Right atrium auricular region (tissue), 2 donors: ENCODE results near the gene TAF4. TPM values are rescaled to one million over a fixed set of nuclear protein-coding genes. Genes with fewer than 3 reads are reported as not detected.
"Not testable (repeated sequence)": the region's sequence is repeated elsewhere in the genome, so short reads cannot be mapped to it uniquely, and the experiment has no call there.

Experiments used
- DNase-seq: peaks from one replicate; pipeline ENCODE4 v3.0.0-alpha.2; 2019; ENCODE audit warnings: low spot score
- H3K27ac ChIP-seq, 2 donors: fragments of 200-600 bp; sonication (generic); 1 replicate in 1 of 2; 2 replicates in 1 of 2; pipeline ENCODE4 v1.5.1; 2016 to 2019
- H3K27me3 ChIP-seq, 2 donors: fragments of 200-600 bp; sonication (generic); one replicate each; pipeline versions ENCODE4 v1.5.1 to v1.6.0; 2017 to 2019
- H3K36me3 ChIP-seq: fragments of 200-600 bp; sonication (generic); one replicate; pipeline ENCODE4 v1.5.1; 2016
- H3K4me1 ChIP-seq, 2 donors: fragments of 200-600 bp; sonication (generic); one replicate each; pipeline versions ENCODE4 v1.5.1 to v1.6.0; 2017 to 2019
- H3K4me3 ChIP-seq, 2 donors: fragments of 200-600 bp; sonication (generic); 1 replicate in 1 of 2; 2 replicates in 1 of 2; pipeline ENCODE4 v1.5.1; 2017 to 2019; ENCODE audit warnings: mild to moderate bottlenecking in 1 of 2, moderate library complexity in 1 of 2
- H3K9me3 ChIP-seq, 2 donors: fragments of 200-600 bp; sonication (generic); one replicate each; pipeline ENCODE4 v1.5.1; 2019
- total RNA-seq, 2 donors: library from RNA; depleted of rRNA; stranded (reverse); fragments of >200 nt; gene quantifications; one replicate each; pipeline ENCODE4 v1.1.0, GENCODE V29; 2016
- TF ChIP-seq, protein P1 (sequence below), 2 donors: fragments of 200-600 bp; sonication (generic); IDR thresholded peaks; one replicate each; pipeline ENCODE4 v1.5.1; 2019; ENCODE audit warnings: antibody characterized with exemption in 2 of 2

TAF4 gene
- total RNA-seq, 2 donors from 2014 or later: 8.3 to 18.0 TPM

DNA sequence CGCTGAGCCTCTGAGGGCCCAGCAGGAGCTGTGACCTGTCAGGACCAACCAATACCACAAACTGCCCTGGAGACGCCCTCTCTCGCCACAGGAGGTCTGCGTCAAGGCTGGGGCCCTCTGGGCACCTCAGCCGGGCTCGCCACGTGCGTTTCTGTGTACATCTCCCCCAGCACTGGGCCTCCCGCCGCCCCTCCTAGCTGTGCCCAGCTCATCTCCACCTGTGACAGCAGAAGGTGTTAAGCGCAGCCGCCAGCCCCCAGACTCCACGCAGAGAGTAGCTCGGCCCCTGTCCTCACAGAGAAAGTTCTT is 91.4 kb downstream of the TAF4 start:
- no peaks in the 10 kb centered on the region for H3K4me1 ChIP-seq
- H3K27ac ChIP-seq: no peak overlapping the region
- no peak overlapping the region for H3K4me3 ChIP-seq
- TF ChIP-seq, protein P1, sequence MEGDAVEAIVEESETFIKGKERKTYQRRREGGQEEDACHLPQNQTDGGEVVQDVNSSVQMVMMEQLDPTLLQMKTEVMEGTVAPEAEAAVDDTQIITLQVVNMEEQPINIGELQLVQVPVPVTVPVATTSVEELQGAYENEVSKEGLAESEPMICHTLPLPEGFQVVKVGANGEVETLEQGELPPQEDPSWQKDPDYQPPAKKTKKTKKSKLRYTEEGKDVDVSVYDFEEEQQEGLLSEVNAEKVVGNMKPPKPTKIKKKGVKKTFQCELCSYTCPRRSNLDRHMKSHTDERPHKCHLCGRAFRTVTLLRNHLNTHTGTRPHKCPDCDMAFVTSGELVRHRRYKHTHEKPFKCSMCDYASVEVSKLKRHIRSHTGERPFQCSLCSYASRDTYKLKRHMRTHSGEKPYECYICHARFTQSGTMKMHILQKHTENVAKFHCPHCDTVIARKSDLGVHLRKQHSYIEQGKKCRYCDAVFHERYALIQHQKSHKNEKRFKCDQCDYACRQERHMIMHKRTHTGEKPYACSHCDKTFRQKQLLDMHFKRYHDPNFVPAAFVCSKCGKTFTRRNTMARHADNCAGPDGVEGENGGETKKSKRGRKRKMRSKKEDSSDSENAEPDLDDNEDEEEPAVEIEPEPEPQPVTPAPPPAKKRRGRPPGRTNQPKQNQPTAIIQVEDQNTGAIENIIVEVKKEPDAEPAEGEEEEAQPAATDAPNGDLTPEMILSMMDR (IDR thresholded peaks at IDR 0.05): no peak
- no peaks in the 10 kb centered on the region for H3K27me3 ChIP-seq
- no peaks in the 10 kb centered on the region for H3K9me3 ChIP-seq
- H3K36me3 ChIP-seq: peaks cover 18% of the 10 kb centered on the region
- DNase-seq: no peak

DNA sequence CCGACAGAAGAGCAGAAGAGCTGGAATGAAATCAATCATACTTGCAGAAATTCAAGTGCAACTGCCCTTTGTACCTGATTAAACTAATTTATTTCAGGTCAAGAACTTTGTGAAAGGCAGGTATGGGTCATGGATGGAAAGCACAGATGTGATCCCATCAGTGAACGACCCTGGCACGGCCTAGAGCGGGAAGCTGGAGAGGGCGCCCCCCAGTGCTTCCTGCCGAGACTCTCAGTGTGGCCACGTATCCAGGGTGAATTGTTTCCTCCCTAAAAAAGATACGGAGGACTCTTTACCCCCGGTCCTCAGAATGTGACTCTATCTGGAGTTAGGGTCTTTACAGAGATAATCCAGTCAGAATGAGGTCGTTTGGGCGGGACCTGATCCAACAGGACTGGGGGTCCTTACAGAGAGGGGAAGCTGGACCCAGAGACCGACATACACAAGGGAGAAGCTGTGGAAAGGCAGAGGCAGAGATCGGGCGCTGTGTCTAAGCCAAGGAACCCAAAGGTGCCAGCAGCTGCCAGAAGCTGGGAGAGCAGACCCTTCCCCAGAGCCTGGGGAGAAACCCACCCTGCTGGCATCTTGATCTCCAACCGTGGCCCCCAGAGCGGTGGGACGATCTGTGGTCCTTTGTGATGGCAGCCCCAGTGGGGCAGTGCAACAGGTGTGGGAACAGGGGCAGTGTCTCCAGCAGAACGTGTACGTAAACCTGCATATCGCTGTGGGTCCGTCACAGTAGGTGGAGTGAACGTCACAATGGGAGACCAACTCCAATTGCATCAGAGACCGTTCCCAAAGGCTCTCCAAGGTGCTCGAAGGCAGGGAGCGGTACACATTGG is 91.9 kb downstream of the TAF4 start:
- H3K4me1 ChIP-seq: no peaks in the 10 kb centered on the region
- TF ChIP-seq, protein P1 (IDR thresholded peaks at IDR 0.05): no peak
- H3K27ac ChIP-seq: no peak overlapping the region
- peaks cover 18% of the 10 kb centered on the region for H3K36me3 ChIP-seq
- no peaks in the 10 kb centered on the region for H3K27me3 ChIP-seq
- DNase-seq: no peak
- H3K9me3 ChIP-seq: no peaks in the 10 kb centered on the region
- no peak overlapping the region for H3K4me3 ChIP-seq

DNA sequence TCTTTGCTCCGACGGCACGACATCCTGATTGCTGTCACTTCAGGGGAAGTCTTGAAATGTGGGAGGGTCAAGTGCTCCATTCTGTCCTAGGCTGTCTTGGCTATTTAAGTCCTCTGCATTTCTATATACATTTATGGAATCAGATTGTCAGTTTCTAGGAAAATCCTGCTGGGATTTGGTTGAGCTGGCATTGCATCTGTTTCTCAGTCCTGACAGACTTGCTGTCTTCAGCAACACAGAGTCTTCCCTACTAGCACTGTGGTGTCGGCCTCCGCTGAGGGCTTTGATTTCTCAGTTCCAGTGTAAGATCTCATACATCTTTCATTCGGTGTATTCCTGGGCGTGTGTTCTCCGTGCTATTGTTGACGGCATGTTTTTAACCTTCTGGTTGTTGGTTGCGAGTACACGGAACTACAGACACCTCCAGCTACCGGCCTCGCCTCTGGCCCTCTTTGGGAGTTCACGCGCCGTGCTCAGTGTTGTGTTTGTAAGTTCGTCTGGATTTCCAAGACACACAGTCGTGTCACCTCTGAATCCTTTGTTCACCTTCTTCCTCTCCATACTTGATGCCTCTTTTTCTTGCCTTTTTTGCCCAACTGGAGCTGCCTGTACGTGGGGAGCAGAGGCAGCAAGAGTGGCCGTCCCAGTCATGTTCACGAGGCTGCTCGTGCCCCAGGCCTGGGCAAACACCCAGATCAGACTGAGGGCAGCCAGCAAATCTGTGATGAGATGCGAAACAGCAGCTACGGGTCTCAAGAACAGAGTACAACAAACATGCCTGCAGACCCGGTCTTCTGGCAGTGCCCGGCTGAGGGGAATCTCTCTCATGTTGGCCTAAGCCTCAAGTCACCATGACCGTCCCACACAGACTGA is 92.8 kb downstream of the TAF4 start:
- H3K27ac ChIP-seq: no peak overlapping the region

DNA sequence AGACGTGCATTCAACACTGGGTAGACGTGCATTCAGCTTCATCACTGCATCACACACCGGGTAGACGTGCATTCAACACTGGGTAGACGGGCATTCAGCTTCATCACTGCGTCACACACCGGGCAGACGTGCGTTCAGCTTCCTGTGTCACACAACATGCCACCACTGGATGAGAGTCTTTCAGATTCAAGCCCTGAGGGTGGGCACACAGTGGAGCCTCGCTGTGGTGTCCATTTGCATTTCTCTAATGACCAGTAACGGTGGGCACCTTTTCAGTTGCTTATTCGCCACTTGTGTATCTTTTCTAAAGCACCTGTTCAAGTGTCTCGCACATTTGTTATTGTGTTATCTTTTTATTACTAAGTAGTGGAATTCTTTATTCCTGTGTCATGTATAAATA is 94.1 kb downstream of the TAF4 start:
- not testable (repeated sequence) for DNase-seq, H3K27ac ChIP-seq, H3K9me3 ChIP-seq, H3K4me3 ChIP-seq, H3K4me1 ChIP-seq, H3K27me3 ChIP-seq
- peaks cover 17% of the 10 kb centered on the region for H3K36me3 ChIP-seq

More for the DNA sequence above, 92.8 kb downstream of the TAF4 start:
- Histone ChIP-seq H3K4me3 (no peak overlapping the region), H3K9me3 (no peaks in the 10 kb centered on the region), H3K36me3 (peaks cover 18% of the 10 kb centered on the region), H3K4me1 (no peaks in the 10 kb centered on the region), H3K27me3 (no peaks in the 10 kb centered on the region)
- no peak for DNase-seq
- TF ChIP-seq, protein P1 (IDR thresholded peaks at IDR 0.05): no peak

DNA sequence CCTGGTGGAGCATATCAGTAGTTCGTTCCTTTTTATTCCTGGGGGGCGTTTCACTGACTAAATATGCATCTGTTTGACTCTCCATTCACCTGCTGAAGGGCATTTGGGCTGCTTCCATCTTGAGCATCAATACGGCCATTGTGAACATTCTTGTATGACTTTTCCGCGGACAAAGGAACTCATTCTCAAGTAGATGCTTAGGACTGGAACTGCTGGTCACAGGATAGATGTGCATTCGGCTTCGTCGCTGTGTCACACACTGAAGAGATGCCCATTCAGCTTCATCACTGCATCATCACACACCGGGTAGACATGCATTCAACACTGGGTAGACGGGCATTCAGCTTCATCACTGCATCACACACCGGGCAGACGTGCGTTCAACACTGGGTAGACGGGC is 95.3 kb downstream of the TAF4 start:
- DNase-seq: no peak
- peaks cover 13% of the 10 kb centered on the region for H3K36me3 ChIP-seq
- peaks cover 3 to 11% of the 10 kb centered on the region in 2 donors for H3K27me3 ChIP-seq
- TF ChIP-seq, protein P1 (IDR thresholded peaks at IDR 0.05): no peak
- H3K9me3 ChIP-seq: no peaks in the 10 kb centered on the region
- H3K4me3 ChIP-seq: no peak overlapping the region
- no peaks in the 10 kb centered on the region for H3K4me1 ChIP-seq
- H3K27ac ChIP-seq: no peak overlapping the region

DNA sequence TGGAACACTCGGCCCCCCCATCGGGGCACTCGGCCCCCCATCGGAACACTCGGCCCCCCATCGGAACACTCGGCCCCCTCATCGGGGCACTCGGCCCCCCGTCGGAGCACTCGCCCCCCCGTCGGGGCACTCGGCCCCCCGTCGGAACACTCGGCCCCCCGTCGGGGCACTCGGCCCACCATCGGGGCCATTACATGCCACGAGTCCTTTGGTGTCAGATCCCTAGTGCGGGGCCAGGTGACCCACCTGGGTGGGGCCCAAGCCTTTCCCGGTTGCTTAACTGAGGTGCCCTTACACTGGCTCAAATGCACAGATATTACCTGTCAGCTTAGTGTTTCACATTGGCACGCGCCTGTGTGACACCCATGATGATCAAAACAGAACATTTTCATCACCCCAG is 95.9 kb downstream of the TAF4 start:
- no peaks in the 10 kb centered on the region for H3K9me3 ChIP-seq
- peaks cover 13% of the 10 kb centered on the region for H3K36me3 ChIP-seq
- peaks cover 3 to 14% of the 10 kb centered on the region in 2 donors for H3K27me3 ChIP-seq
- H3K27ac ChIP-seq: no peak overlapping the region
- TF ChIP-seq, protein P1 (IDR thresholded peaks at IDR 0.05): no peak
- no peak overlapping the region for H3K4me3 ChIP-seq
- no peaks in the 10 kb centered on the region for H3K4me1 ChIP-seq
- DNase-seq: no peak
